DND-41 (cell line): ENCODE results near the gene NFIB.

ENCODE experiments used
- ATAC-seq: fragments of 200-7000 bp; cut with Tn5 transposase; 3 replicates; pipeline ENCODE4 v1.9.1; 2021; ENCODE audit warnings: low read depth; ENCODE audit not compliant: insufficient read depth
- DNase-seq: peaks from one replicate; pipeline ENCODE4 v3.0.0-alpha.2; 2020
- H2AFZ ChIP-seq: 2 replicates; pipeline ENCODE4 v1.6.0; 2012; ENCODE audit warnings: low read depth, low read length
- H3K27ac ChIP-seq: 2 replicates; pipeline ENCODE4 v1.5.1; 2012; ENCODE audit warnings: low read length, inconsistent platforms
- H3K27me3 ChIP-seq: fragments of 200-600 bp; sonication (generic); 2 replicates; pipeline ENCODE4 v1.6.0; 2012; ENCODE audit warnings: low read length, mild to moderate bottlenecking, inconsistent platforms; ENCODE audit not compliant: insufficient read depth, poor library complexity
- H3K36me3 ChIP-seq: 2 replicates; pipeline ENCODE4 v1.5.1; 2012; ENCODE audit warnings: low read length, inconsistent platforms; ENCODE audit not compliant: insufficient read depth
- H3K4me1 ChIP-seq: 2 replicates; pipeline ENCODE4 v1.5.1; 2012; ENCODE audit warnings: mild to moderate bottlenecking, low read length; ENCODE audit not compliant: insufficient read depth
- H3K4me2 ChIP-seq: 2 replicates; pipeline ENCODE4 v1.6.0; 2012; ENCODE audit warnings: mild to moderate bottlenecking, moderate library complexity, low read length, inconsistent platforms; ENCODE audit not compliant: insufficient read depth
- H3K4me3 ChIP-seq, 2 experiments: fragments of 200-600 bp in 1 of 2; shearing (Covaris generic) in 1 of 2; 2 replicates each; pipeline ENCODE4 v1.5.1; 2012 to 2016; ENCODE audit warnings: inconsistent platforms in 2 of 2, low read length in 2 of 2, mild to moderate bottlenecking in 2 of 2, low read depth in 1 of 2, moderate library complexity in 1 of 2
- H3K79me2 ChIP-seq: 2 replicates; pipeline ENCODE4 v1.6.0; 2012; ENCODE audit warnings: low read length, inconsistent platforms; ENCODE audit not compliant: insufficient read depth
- H3K9ac ChIP-seq: 2 replicates; pipeline ENCODE4 v1.6.0; 2012; ENCODE audit warnings: low read depth, mild to moderate bottlenecking, inconsistent platforms, low read length, moderate library complexity
- H3K9me3 ChIP-seq: 2 replicates; pipeline ENCODE4 v1.5.1; 2012; ENCODE audit warnings: low read length, moderate library complexity, mild to moderate bottlenecking, inconsistent platforms; ENCODE audit not compliant: insufficient read depth, severe bottlenecking
- H4K20me1 ChIP-seq: 2 replicates; pipeline ENCODE4 v1.6.0; 2012; ENCODE audit warnings: low read length; ENCODE audit not compliant: insufficient read depth
- EZH2 ChIP-seq: IDR thresholded peaks from 3 replicates; pipeline ENCODE4 v1.6.1; 2012; ENCODE audit warnings: borderline replicate concordance, low read depth, mild to moderate bottlenecking, moderate library complexity, low read length, inconsistent platforms; ENCODE audit not compliant: severe bottlenecking
- TF ChIP-seq, protein P1 (sequence below): IDR thresholded peaks from 2 replicates; pipeline ENCODE4 v1.5.1; 2012; ENCODE audit warnings: borderline replicate concordance, low read length, moderate library complexity, mild to moderate bottlenecking; ENCODE audit not compliant: poor library complexity, severe bottlenecking; ENCODE audit errors: extremely low read depth

NFIB gene

DNA sequence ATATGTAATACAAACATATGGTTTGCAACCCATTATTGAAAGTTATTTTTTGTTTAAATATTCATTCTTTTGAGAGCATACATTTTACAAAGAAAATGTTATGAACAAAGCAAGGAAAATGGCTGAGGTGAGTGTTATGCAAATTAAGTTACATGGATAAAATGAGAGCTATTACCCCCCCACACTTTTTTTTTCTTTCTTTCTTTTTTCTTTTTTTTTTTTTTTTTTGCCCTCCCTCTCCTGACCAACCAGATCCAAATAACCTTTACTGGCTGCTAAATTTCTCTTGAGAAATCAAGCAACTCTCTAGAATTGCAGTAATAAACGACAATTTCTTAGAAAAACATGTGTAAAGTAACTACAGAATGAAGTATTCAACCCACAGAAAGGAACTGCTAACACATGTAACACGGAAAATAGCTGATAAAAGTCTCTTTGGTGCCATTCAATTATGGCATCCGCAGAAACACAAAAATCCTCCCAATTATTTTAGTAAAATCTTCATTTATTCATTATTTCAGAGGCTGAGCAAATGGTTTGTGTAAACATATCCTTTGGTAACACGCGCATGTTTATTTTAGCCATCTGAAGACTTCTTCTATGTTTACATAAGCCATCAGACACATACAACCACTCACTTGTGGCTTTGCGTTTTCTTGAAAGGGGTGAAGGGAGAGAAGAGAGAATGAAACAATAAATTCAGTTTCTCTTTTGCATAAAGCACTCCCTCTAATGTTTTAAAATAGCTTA, 216.1 kb downstream of the NFIB start:
- H3K4me3 ChIP-seq = no peak overlapping the region
- H3K79me2 ChIP-seq = no peaks in the 10 kb centered on the region
- TF ChIP-seq, protein P1, sequence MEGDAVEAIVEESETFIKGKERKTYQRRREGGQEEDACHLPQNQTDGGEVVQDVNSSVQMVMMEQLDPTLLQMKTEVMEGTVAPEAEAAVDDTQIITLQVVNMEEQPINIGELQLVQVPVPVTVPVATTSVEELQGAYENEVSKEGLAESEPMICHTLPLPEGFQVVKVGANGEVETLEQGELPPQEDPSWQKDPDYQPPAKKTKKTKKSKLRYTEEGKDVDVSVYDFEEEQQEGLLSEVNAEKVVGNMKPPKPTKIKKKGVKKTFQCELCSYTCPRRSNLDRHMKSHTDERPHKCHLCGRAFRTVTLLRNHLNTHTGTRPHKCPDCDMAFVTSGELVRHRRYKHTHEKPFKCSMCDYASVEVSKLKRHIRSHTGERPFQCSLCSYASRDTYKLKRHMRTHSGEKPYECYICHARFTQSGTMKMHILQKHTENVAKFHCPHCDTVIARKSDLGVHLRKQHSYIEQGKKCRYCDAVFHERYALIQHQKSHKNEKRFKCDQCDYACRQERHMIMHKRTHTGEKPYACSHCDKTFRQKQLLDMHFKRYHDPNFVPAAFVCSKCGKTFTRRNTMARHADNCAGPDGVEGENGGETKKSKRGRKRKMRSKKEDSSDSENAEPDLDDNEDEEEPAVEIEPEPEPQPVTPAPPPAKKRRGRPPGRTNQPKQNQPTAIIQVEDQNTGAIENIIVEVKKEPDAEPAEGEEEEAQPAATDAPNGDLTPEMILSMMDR = no peak
- TF ChIP-seq EZH2 = no peak
- DNase-seq (no peak), ATAC-seq (no peak)
- H3K9ac ChIP-seq = no peak overlapping the region
- H3K27ac ChIP-seq = no peak overlapping the region
- H3K4me2 ChIP-seq = no peak overlapping the region
- H3K27me3 ChIP-seq = no peaks in the 10 kb centered on the region
- no peaks in the 10 kb centered on the region for H3K9me3 ChIP-seq
- H3K4me1 ChIP-seq = no peaks in the 10 kb centered on the region
- H3K36me3 ChIP-seq = no peaks in the 10 kb centered on the region
- H2AFZ ChIP-seq = no peak overlapping the region
- H4K20me1 ChIP-seq = no peaks in the 10 kb centered on the region

DNA sequence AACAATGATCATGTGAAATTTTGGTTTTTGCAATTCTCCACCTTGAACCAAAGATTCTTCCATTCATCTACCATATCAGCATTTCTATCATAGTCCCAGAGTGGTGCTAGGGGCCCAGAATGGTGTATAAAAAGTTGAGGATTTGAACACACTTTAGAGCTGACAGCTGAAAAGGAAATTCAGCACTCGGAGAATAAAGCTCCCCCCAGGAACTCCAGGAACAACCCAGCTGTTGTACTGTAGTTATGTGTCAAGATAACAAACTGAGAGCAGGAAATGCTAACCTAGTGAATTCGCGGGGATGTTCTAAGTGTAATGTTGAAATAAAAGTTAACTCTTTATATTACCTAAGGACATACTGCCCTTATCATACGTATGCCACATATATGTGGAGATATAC, 216.7 kb downstream of the NFIB start:
- Histone ChIP-seq H3K4me1 (no peaks in the 10 kb centered on the region), H3K9me3 (no peaks in the 10 kb centered on the region), H3K79me2 (no peaks in the 10 kb centered on the region), H3K9ac (no peak overlapping the region), H3K4me2 (no peak overlapping the region), H3K4me3 (no peak overlapping the region), H3K36me3 (no peaks in the 10 kb centered on the region), H3K27ac (no peak overlapping the region), H2AFZ (no peak overlapping the region), H4K20me1 (no peaks in the 10 kb centered on the region), H3K27me3 (no peaks in the 10 kb centered on the region)
- TF ChIP-seq, protein P1 = no peak
- no peak for TF ChIP-seq EZH2
- DNase-seq (no peak), ATAC-seq (no peak)

DNA sequence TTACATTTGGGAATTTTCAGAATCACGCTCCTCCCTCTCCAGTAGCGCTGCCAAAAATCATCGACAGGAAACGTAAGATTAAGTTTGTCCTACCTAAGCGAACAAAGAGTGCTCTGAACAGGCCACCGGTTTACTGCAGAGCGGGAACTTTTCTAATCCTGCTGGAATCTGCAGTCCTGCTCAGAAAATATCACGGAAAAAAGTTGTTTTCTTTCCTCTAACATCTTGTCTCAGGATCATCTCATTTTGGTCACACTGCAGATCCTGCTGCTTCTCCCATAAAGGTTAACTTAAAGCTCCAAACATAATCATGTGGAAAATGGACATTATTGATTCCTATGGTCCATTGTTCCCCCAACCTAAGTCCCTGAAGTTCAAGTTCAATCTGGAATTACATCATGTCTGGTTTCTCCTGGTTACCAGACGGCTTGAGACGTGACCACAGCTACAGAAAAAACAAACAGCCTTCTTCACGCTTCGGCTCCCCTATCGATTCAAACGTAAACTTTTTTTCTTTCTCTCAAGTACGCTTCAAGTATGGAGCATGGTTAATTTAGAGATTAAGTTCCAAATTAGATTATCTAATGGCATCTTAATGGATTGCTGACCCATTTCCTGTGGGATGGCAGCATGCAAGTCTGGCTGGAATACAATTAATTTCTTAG, 217.6 kb downstream of the NFIB start:
- H3K27ac ChIP-seq = no peak overlapping the region
- no peak overlapping the region for H3K4me3 ChIP-seq

More for the DNA sequence above, 217.6 kb downstream of the NFIB start:
- Histone ChIP-seq H3K4me2 (no peak overlapping the region), H4K20me1 (no peaks in the 10 kb centered on the region), H3K79me2 (no peaks in the 10 kb centered on the region), H3K36me3 (no peaks in the 10 kb centered on the region), H3K27me3 (no peaks in the 10 kb centered on the region), H3K4me1 (no peaks in the 10 kb centered on the region), H3K9ac (no peak overlapping the region), H2AFZ (no peak overlapping the region), H3K9me3 (no peaks in the 10 kb centered on the region)
- ATAC-seq (no peak), DNase-seq (no peak)
- TF ChIP-seq, protein P1 = no peak
- TF ChIP-seq EZH2 = no peak
